ENCODE data around the gene DNAI2. TPM values are rescaled to one million over a fixed set of nuclear protein-coding genes. Genes with fewer than 3 reads are reported as not detected.

The DNAI2 gene
- total and polyA plus RNA-seq, 9 of the 15 experiments (the other 6 are each of a cell fraction or from before 2014, with no cell fraction given), result not detected

DNA sequence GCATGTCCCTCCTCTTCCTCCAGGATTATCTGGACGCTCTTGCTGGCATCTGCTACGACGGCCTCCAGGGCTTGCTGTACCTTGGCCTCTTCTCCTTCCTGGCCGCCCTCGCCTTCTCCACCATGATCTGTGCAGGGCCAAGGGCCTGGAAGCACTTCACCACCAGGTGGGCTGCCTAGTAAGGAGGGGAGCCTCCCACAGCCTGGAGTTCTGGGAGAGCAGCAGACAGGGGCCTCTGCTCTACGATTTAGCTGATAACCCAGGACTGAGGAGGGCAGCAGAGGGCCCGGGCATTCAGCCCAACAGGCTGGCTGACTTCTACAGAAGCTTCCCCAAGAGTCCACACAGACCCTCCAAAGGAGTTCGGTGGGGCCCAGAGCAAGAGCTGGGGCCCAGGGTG is 21.8 kb upstream of the DNAI2 start (continued):
- TF ChIP-seq SIN3B (IDR thresholded peaks at IDR 0.05; ENCODE audit: low read depth) (no peak), NUFIP1 (IDR thresholded peaks at IDR 0.05; ENCODE audit: partially characterized antibody) (no peak), ZNF583 (CRISPR knock-in tag; IDR thresholded peaks at IDR 0.05) (no peak), KDM1A (IDR thresholded peaks at IDR 0.05) (no peak), ZNF165 (CRISPR knock-in tag; IDR thresholded peaks at IDR 0.05; ENCODE audit: borderline replicate concordance) (no peak), GTF2F1 (IDR thresholded peaks at IDR 0.05; ENCODE audit: low read depth, low read length) (no peak), RBM34 (IDR thresholded peaks at IDR 0.05; ENCODE audit: borderline replicate concordance, insufficient read depth, low read length) (no peak), PHF20 (IDR thresholded peaks at IDR 0.05; ENCODE audit: partially characterized antibody) (no peak), TCF3 (CRISPR knock-in tag; IDR thresholded peaks at IDR 0.05) (no peak), PHB (CRISPR knock-in tag; IDR thresholded peaks at IDR 0.05) (no peak), SETDB1 (IDR thresholded peaks at IDR 0.05; ENCODE audit: low read length) (no peak), SUPT5H (IDR thresholded peaks at IDR 0.05) (no peak), ZNF280B (CRISPR knock-in tag; IDR thresholded peaks at IDR 0.05) (no peak), ZNF830 (CRISPR knock-in tag; IDR thresholded peaks at IDR 0.05) (no peak), FUS (optimal IDR thresholded peaks at IDR 0.05; ENCODE audit: low read depth, low read length) (no peak), SOX6 (IDR thresholded peaks at IDR 0.05) (no peak)
- TF ChIP-seq, protein P1, sequence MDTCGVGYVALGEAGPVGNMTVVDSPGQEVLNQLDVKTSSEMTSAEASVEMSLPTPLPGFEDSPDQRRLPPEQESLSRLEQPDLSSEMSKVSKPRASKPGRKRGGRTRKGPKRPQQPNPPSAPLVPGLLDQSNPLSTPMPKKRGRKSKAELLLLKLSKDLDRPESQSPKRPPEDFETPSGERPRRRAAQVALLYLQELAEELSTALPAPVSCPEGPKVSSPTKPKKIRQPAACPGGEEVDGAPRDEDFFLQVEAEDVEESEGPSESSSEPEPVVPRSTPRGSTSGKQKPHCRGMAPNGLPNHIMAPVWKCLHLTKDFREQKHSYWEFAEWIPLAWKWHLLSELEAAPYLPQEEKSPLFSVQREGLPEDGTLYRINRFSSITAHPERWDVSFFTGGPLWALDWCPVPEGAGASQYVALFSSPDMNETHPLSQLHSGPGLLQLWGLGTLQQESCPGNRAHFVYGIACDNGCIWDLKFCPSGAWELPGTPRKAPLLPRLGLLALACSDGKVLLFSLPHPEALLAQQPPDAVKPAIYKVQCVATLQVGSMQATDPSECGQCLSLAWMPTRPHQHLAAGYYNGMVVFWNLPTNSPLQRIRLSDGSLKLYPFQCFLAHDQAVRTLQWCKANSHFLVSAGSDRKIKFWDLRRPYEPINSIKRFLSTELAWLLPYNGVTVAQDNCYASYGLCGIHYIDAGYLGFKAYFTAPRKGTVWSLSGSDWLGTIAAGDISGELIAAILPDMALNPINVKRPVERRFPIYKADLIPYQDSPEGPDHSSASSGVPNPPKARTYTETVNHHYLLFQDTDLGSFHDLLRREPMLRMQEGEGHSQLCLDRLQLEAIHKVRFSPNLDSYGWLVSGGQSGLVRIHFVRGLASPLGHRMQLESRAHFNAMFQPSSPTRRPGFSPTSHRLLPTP (IDR thresholded peaks at IDR 0.05; ENCODE audit: borderline replicate concordance, extremely low read depth, insufficient read length), result no peak

Measured in K562 (cell line).